Kidney epithelial cell (primary cell): Measurements from ENCODE around the gene AFF3. TPM values are rescaled to one million over a fixed set of nuclear protein-coding genes. Genes with fewer than 3 reads are reported as not detected.

ENCODE experiments used
- DNase-seq: peaks from one replicate; pipeline ENCODE4 v3.0.0-alpha.2; 2010; ENCODE audit warnings: low read depth
- H3K27me3 ChIP-seq: 2 replicates; pipeline ENCODE4 v1.6.0; 2011; ENCODE audit warnings: low read length; ENCODE audit not compliant: control insufficient read depth, insufficient read depth
- H3K36me3 ChIP-seq: 2 replicates; pipeline ENCODE4 v1.5.1; 2011; ENCODE audit warnings: low read length; ENCODE audit not compliant: control insufficient read depth, insufficient read depth
- H3K4me3 ChIP-seq: 2 replicates; pipeline ENCODE4 v1.5.1; 2011; ENCODE audit warnings: low read depth, mild to moderate bottlenecking, control low read depth, low read length
- CTCF ChIP-seq: IDR thresholded peaks from 2 replicates; pipeline ENCODE4 v1.5.1; 2011; ENCODE audit warnings: mild to moderate bottlenecking, moderate library complexity, low read length, control low read depth, inconsistent platforms; ENCODE audit not compliant: insufficient read depth, poor library complexity, severe bottlenecking
- total RNA-seq: library from RNA; depleted of rRNA; stranded (reverse); fragments of >200 nt; gene quantifications from 2 replicates; pipeline ENCODE4 v1.2.3, GENCODE V29; 2015

The AFF3 gene
- total RNA-seq, 1 donor from 2014 or later = 13.9 TPM

GRCh38 chr2:99715956-99716355 is 426.4 kb downstream of the AFF3 start:
- no peak for TF ChIP-seq CTCF
- no peak for DNase-seq
- no peak overlapping the region for H3K4me3 ChIP-seq

GRCh38 chr2:99714349-99714748 is 428.0 kb downstream of the AFF3 start:
- H3K27me3 ChIP-seq = no peaks in the 10 kb centered on the region
- no peak for DNase-seq
- no peak for TF ChIP-seq CTCF

More at GRCh38 chr2:99715956-99716355, 426.4 kb downstream of the AFF3 start:
- Histone ChIP-seq H3K36me3 (no peaks in the 10 kb centered on the region), H3K27me3 (no peaks in the 10 kb centered on the region)

GRCh38 chr2:99711144-99711543 is 431.2 kb downstream of the AFF3 start:
- no peak overlapping the region for H3K4me3 ChIP-seq
- no peaks in the 10 kb centered on the region for H3K36me3 ChIP-seq
- no peaks in the 10 kb centered on the region for H3K27me3 ChIP-seq
- no peak for TF ChIP-seq CTCF
- no peak for DNase-seq

More at GRCh38 chr2:99714349-99714748, 428.0 kb downstream of the AFF3 start:
- H3K36me3 ChIP-seq = no peaks in the 10 kb centered on the region
- H3K4me3 ChIP-seq = no peak overlapping the region

- DNase-seq = no peak
- no peak for TF ChIP-seq CTCF
- H3K27me3 ChIP-seq = no peaks in the 10 kb centered on the region
- H3K4me3 ChIP-seq = no peak overlapping the region
- no peaks in the 10 kb centered on the region for H3K36me3 ChIP-seq
These were observed 431.7 kb downstream of the AFF3 start for GRCh38 chr2:99710721-99711120.

- no peaks in the 10 kb centered on the region for H3K27me3 ChIP-seq
- H3K4me3 ChIP-seq = no peak overlapping the region
- TF ChIP-seq CTCF = no peak
- DNase-seq = no peak
- H3K36me3 ChIP-seq = no peaks in the 10 kb centered on the region
These were observed 433.2 kb downstream of the AFF3 start for GRCh38 chr2:99709229-99709628.

- Histone ChIP-seq H3K4me3 (no peak overlapping the region), H3K27me3 (no peaks in the 10 kb centered on the region)
These were observed 434.2 kb downstream of the AFF3 start for GRCh38 chr2:99708231-99708630.

More at GRCh38 chr2:99708231-99708630, 434.2 kb downstream of the AFF3 start:
- DNase-seq = no peak
- no peaks in the 10 kb centered on the region for H3K36me3 ChIP-seq
- no peak for TF ChIP-seq CTCF
